ENCODE results near the gene ZNF552.

DNA sequence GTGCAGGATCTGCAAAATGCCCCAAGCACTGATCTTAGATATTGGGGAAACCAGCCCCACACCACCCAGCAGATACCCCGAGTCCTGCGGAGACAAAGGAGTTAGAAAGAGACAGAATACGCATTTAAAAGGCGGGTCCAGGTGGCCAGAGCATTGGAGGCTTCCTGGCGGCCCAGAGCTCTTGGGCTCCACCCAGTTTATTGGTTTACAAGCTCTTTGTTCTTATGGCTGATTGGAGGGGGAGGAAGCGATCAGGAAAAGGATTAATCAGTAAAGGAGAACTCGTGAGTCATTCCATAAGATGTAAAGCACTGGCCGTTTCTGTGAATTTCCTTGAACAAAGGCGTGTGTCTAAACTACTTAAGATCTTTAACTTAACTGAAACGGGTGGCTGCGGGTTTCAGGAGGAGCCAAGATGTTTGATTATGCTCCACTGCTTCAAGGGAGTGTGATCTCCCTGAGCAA, 35.9 kb upstream of the ZNF552 start:
- TF ChIP-seq, protein P1, sequence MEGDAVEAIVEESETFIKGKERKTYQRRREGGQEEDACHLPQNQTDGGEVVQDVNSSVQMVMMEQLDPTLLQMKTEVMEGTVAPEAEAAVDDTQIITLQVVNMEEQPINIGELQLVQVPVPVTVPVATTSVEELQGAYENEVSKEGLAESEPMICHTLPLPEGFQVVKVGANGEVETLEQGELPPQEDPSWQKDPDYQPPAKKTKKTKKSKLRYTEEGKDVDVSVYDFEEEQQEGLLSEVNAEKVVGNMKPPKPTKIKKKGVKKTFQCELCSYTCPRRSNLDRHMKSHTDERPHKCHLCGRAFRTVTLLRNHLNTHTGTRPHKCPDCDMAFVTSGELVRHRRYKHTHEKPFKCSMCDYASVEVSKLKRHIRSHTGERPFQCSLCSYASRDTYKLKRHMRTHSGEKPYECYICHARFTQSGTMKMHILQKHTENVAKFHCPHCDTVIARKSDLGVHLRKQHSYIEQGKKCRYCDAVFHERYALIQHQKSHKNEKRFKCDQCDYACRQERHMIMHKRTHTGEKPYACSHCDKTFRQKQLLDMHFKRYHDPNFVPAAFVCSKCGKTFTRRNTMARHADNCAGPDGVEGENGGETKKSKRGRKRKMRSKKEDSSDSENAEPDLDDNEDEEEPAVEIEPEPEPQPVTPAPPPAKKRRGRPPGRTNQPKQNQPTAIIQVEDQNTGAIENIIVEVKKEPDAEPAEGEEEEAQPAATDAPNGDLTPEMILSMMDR (IDR thresholded peaks at IDR 0.05): no peak
- TF ChIP-seq POLR2A (IDR thresholded peaks at IDR 0.05): no peak

All from body of pancreas (tissue), 4 donors.